ENCODE data around the gene PLCL2.

Gene PLCL2

DNA sequence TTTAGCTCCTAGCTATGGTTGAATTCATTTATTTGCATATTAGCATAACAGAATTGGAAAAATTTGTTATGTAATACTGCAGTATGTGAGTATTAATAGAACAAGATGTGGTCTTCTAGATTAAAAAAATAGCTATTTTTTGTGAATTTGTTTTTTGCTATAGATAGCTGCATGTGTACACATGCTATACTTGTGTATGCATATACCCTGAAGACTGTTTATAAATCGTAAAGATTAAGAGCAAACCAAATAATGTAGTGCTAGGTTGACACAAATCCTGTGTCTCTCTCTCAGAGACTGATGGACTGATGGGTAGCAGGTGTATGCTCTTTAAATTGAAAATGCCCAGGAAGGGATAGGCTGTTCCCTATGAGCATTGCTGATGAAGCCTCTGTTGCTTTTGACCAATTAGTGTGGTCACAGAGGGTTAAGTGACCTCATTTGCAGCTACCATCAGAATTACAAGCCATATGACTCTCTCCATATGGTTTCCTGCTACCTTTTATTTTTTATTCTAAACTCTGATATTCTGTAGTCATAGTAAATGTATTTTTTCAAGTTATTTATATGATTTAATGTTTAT is 9.0 kb downstream of the PLCL2 start:
- no peak for DNase-seq (ENCODE audit: low spot score)

DNA sequence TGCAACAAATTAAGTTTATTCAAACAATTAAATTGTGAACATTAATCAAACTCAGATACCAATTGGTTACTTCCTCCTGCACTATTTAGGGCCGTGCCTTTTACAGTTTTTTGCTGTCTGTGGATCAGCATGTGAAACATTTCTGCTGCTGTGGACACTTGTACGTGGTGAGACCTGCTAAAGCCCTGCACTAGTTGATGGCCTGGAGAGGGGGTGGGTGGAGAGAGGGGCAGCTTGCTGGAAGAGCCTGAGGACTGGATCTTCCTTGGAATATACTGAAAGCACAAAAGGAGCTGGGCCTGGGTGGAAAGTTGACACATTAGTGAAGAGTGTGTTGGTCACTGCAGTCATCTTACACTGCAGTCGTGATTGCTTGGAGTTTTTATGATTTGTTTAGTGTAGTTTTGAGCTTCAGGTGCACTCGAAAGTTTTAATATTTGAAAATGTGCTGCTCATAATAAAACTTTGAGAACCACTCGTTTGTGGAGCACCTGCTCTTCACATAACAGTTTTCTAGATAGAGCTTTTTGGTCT is 11.4 kb downstream of the PLCL2 start:
- no peak for DNase-seq (ENCODE audit: low spot score)

DNA sequence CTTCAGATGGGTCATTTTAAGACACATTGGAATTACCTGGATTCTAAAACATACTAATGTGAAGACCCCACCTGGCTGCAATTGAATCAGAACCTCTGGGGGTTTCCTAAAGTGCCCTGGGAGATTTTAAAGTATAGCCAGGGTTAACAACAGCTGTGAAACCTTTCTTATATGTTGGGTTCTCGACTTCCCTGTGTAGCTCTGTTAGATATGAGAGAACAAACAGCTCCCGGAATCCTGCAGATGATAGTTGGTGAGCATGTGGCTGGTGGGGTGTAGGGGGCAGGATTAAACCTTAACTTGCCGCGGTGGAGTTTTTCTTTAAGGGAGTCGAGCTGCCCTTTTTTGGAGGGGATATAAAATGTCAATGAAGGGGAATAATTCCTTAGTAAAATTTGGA is 12.1 kb downstream of the PLCL2 start:
- no peak for DNase-seq (ENCODE audit: low spot score)

DNA sequence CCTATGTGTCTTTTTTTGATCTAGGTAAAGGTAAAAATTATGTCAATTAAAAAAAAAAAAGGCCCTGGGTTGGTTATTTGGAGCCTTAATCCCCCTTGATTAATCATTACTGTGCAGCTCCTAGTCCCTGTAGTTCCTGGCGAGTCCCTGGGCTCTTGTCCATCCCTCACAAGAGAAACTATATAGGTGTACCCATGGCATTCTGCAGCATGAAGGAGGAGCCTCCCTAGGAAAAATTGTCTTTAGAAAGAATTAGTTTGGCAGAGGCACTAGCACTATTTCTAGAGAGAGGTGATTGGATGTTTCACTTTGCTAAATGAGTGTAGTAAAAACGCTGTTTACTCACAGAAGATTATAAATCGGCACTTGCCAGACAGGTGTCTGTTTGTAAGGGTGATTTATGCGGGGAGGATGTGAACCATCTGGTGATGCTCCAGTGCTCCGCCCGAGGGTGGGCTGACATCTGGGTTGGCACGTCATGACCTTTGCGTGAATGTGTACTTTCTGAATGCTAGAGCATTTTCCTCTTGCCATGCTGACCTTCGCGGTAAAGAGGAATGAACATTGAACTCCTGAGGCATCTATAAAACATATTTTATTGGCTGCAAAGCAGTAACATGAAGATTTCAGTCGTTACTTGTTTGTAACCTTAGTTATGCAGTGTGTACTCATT is 12.6 kb downstream of the PLCL2 start:
- no peak for DNase-seq (ENCODE audit: low spot score)

DNA sequence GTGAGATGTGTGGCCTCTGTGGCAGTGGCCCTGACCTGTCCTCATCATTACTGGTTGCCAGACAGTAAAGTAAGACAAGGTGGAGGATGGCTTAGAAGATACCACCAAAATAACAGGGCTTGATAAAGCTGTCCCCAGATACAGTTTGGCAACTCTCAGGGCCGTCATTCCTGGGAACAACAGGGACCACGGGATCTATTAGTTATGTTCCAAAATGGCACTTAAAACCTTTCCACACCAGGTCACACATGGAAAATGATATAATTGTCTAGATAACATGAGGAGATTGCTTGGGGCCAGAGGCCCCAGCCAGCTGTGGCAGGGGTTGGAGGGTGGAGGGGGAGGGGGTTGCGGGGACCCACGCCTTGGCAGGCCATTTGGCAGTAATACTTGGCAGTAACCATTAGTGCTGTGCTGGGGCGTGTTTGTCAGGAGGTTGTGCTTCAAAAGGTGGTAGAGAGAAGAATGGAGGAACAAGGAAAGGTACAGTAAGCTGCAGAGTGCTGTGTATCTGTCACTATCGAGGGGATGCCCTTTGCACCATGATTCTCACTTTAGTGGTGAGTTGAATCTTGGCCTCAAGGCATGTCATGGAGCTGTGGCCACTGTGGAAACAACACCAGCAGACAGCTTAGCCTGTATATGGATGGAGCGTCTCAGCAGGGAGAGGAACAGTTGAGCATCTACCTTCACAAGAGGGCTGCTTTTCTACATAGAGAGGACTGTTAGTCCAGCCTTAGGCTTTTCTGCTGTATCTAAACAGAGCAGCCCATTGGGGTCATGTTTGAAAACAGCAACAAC is 14.0 kb downstream of the PLCL2 start:
- no peak for DNase-seq (ENCODE audit: low spot score)

DNA sequence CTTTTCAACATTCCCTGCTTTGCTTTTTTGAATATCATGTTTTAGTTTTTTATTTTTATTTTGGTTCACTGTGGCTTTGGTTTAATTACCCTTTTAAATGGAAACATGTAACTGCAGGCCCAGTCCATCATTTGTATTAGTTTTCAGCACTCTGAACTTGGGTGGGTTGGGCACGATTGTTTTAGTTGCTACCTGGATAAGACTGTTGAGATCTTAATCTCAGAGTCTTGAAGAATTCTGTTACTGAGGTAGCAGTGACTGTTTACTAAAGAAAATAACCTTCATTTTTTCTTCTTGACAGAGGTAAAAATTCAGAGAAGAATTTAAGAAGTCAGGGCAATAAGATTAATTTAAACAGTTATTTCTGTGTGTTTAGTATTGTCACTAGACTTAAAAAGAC is 15.2 kb downstream of the PLCL2 start:
- DNase-seq (ENCODE audit: low spot score), result no peak

DNA sequence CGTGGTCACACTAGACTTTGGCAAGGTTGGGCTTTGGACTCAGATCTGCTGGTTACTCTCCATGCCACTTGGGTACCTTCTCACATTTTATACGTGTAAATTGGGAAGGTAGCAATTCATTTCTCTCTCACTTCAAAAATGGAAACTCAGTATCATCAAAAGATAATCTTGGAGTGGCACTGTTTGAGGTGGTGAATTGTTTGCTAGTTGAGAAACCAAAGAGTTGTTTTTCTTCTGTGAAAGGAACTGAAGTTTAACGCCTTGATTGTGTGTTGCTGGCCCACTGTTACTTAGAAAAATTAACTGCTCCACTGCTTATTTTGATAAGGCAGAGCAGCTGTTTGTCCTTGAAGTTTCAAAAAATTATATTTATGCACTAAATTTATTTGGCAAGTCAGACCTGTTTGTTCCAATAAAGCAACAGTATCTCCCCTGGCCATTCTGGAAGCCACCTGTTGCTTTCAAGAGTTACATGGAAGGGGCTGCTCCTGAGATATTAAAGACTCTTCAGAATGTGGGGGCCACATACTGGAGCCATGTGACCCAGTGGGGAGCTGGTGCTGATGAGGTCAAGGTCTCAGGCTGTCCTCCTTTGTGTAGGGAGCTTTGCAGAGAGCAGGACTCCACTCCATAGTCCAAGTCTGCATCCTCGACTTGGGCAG is 16.2 kb downstream of the PLCL2 start:
- DNase-seq (ENCODE audit: low spot score), result peak; percentile 25

DNA sequence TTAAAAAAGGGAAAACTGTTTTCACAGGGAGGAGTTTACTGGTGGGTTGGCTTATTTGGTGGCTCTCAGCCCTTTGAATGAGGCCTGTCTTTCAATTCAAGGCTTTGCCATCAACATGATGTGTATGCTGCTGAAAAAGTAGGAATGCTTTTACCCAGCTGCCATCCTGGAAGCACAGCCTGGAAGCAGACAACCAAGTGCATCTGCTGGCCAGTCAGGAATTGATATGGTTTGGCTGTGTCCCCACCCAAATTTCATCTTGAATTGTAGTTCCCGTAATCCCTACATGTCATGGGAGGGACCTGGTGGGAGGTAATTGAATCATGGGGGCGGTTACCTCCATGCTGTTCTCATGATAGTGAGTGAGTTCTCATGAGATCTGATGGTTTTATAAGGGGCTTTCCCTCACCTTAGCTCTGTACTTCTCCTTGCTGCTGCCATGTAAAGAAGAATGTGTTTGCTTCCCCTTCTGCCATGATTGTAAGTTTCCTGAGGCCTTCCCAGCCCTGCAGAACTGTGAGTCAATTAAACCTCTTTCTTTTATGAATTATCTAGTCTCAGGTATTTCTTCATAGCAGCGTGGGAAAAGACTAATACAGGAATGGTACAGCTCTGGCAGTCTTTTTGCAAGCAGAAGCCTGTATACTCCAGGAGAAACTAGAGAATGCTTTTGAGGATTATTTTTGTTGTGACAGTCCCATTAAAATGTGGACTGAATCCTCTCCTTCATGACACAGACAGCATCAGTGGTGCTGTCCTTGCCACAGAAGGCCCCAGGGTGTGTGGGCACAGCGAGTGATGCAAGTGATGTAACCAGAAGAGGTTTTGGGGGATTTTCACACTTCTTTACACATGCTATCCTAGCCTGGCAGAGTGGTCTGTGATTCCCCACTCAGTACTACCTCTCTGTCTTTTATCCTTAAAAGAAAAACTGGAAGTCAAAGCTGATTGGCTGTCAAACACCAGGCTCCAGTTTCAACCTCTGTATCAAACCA is 20.0 kb downstream of the PLCL2 start:
- DNase-seq (ENCODE audit: low spot score), result no peak

DNA sequence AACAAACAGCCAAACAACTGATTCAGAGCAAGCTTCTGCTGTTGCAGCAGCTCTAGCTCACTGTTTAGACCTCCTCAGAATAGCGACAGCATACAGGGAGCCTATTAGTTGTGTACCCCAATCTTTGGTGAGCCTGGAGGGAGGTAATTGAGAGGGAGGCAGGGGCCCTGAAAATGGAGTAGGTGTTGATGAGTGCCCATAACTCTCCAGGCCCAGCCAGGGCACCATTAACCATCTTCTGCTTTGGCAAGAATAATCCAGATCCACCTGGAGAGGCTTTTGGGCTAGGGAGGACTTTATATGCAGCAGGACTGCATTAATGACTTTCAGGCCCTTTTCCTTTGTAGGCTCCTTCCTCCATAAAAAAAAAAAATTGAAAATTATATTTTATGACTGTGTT is 20.9 kb downstream of the PLCL2 start:
- DNase-seq (ENCODE audit: low spot score), result no peak

DNA sequence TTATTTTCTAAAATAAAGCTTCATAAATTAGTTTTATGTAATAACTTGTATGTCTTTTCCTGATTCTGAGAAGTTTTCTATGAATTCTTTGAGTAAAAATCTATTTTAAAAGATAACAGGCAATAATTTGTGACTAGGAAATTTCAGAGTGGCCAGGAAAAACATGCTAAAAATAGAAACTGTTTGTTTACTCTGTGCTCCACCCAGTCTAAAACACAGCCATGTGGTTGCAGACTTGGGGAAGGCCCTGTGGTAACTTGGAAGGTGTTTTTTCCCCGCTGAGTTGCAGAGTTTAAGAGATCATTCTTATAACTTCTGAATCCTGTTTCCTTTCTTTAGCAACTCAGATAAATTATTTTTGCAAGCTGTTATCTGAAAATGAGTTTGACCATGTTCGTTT is 21.9 kb downstream of the PLCL2 start:
- no peak for DNase-seq (ENCODE audit: low spot score)

DNA sequence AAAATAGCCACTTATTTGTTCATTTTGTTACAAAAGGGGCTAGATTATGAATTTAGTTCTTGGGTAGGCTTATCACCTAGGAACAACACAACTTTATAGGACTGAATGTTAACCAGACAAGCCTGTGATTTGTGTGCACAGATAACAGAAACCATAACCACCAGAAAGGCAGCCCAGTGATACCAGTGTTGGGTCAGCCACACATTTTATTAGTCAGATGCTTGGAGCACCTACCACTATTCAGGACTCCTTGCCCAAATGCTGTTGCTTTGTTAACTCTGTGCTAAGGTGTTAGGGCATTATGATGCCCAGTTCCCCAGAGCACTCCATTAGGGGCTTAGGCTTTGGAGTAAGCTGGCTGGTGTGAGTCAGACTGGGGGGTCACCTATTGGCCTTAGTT is 22.5 kb downstream of the PLCL2 start:
- DNase-seq (ENCODE audit: low spot score), result no peak

DNA sequence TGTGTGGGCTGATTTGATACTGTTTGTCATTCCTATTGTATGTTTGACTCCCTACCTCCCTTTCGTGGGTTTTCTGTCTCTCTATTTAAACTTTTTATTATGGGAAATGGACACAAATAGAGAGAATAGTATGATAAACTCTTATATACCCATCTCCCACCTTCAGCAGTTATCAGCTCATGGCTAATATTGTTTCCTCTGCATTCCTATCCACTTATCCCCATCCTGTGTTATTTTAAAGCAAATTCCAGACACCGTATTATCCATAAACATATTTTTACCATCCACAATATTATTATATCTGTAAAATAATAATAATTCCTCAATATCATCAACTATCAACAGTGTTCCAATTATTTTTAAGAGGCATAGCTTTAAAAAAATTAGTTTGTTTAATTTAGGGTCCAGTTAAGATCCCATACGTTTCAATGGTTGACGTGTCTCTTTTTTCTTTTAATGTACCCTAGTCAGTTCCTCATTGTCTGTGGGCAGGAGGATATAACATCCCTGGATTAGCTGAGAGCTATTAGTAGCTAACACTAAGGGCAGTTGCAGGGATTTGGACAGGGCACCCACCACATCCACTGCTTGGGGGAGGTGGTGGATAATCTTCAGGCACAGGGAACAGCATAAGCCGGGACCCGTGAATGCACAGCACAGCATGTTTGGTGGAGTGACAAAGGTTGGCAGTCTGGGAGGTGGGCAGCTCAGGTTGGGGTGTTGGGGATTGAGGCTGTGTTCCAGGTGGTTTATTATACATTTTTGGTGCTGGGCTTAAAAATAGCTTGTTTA is 23.5 kb downstream of the PLCL2 start:
- DNase-seq (ENCODE audit: low spot score), result no peak

DNA sequence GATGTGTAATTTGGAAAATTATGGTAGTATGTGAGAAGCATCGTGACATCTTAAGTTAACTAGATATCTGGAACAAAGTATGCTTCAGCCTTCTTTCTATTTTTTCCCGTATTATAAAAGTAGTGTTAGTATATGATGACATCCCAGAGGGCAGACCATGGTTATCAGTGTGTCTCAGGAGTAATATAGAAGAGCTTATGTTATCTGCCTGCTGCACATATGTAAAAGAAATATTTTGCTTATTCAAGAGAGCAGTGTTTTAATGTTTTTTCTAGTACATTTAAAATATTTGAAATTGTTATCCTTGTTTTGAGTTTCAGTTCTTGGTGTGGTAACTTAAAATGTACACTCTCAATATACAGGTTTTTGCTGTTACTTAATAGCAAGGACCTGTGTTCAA is 24.1 kb downstream of the PLCL2 start:
- no peak for DNase-seq (ENCODE audit: low spot score)

DNA sequence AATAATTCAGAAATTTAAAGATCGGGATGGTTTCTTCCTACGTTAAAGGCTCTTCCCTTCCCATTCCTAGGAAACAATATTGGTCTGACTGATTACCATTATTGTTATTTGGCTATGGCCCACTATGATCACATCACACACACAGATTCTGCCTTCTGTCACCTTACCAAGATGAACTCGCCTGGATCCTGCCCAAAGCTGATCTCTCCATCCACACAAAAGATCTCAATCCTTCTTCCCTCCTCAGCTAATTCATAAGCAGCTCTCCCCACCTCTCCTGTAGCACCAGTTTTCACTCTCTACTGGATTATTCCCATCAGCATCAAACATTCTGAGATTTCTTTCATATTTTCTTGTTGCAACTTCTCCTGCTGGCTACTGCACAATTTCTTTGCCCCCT is 25.0 kb downstream of the PLCL2 start:
- DNase-seq (ENCODE audit: low spot score), result no peak

DNA sequence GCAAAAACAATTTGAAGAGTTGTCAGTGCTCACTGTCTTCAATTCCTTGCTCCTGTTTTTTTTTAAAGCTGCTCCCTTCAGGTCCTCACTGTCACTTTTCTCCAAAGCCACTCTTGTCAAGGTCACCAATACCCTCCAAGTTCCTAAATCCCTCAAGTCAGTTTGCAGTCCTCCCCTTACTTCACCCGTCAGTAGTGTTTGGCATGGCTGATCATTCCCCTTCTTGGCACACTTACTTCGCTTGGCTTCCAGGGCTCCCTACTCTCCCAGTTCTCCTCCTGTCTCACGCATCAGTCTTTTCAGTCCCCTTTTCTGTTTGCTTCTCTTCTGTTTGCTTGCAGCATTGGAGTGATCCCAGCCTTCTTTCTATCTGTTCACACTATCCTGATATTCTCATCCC is 25.5 kb downstream of the PLCL2 start:
- no peak for DNase-seq (ENCODE audit: low spot score)

DNA sequence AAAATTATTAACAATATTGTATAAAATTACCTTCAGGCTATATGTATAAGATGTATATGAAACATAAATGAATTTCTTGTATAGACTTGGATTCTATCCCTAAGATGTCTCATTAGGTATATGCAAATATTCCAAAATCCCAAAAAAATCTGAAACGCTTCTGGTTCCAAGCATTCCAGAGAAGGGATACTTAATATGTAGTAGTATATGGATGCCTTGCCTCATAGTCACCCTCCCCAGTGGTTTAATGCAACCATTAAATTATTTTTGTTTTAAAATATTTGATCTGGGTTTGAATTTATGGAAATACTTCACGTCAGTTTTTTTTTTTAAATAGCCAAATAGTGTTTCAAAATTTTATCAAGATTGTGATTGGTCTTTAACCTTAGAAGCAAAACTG is 27.2 kb downstream of the PLCL2 start:
- no peak for DNase-seq (ENCODE audit: low spot score)

DNA sequence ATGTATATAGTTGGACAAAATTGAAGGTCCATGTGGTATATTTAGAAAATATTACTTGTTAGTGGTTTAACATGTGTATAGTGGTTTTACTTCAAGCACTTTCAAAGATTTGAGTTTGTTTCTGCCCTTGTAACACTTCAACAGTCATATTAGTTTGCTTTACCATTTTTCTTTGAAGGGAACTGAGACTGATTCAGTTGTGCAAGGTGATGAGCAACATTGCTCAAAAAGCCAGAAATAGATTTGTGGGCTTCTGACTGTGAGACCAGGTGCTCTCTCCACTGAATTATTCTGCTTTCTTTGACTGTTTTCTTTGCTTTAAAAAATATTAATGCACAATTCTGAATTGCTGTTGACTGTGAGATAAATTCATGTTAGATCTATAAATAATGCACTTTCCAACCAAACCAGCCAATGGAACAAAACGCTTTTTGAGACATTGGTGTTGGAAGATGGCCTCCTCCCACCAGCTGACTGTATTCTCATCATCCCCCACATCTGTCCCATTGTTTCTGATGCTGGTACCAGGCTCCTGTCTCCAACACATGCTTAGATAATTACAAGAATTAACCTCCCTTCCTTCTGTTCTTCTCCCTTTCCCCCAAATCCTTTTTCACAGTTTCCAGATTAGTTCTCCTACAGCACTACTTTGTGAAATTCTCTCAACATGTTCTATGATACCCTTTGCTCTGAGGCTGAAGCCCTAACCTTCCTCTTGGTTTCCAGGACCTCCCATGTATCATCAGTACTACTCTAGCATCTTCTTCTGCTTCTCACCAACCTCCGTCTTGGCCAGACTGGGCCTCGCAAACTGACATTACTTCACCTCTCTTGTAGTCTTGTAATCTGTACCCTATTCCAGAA is 27.9 kb downstream of the PLCL2 start:
- DNase-seq (ENCODE audit: low spot score), result no peak

DNA sequence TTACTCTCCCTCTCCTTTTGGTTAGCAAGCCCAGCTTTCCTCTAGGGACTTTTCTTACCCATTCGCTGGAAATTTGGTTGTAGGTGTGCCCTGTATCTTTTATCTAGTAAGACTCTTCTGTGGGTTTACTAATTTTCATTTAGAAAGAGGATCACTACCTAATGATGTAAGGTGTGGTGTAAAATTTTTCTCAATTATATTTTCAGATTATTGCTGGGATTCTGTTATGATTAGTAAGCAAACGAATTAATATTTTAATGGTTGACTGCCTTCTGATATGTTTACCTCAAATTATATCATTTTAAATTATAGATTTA is 28.5 kb downstream of the PLCL2 start:
- no peak for DNase-seq (ENCODE audit: low spot score)

DNA sequence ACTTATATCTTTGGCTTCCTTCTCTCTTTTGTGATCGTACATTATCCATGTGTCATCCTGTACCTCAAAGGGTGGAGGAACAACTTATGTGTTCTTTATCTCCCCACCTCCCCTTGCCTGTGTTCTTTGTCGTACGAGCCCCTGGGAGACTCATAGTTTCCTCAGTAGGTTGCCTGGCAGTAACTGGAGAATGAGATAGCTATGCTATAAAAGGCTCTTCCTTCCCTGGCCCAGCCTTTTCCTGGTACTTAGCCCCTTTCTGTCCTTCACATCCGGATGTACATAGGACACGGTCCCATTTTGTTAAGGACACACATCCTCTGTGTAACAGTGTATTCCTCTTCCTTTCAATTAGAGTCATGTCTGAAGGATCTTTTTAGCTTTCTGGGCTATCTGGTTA is 32.1 kb downstream of the PLCL2 start:
- DNase-seq (ENCODE audit: low spot score), result no peak

All from CD4-positive, alpha-beta T cell treated with Interleukin-6 at 100 ng/mL for 8 hours (primary cell).